Measurements from ENCODE around the gene CAMK1.
A peak's percentile ranks its signal among the peaks of the same experiment; 100 is the strongest.

DNA sequence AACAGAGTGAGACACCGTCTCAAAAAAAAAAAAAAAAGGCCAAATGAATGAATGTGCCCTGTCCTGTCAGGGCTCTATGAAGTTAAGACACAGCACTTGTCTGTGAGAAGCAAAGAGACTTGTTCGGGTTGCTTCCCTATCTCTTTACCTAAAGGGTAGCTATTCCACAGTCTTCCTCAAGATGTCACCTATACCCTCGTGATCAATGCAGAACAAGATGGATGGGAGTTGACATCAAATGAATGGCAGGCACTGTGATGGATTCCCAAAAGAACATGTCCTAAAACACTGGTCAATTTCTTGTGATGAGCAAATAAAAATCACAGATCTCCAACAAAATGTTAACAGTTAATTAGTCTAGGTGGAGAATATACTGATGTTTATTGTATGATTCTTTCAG lies 13.0 kb upstream of the CAMK1 start:
- TF ChIP-seq EZH2phosphoT487 (IDR thresholded peaks at IDR 0.05; ENCODE audit: borderline replicate concordance, low read length) (no peak), EZH2 (IDR thresholded peaks at IDR 0.05; ENCODE audit: low read length, unreplicated experiment) (no peak)
- TF ChIP-seq, protein P1, sequence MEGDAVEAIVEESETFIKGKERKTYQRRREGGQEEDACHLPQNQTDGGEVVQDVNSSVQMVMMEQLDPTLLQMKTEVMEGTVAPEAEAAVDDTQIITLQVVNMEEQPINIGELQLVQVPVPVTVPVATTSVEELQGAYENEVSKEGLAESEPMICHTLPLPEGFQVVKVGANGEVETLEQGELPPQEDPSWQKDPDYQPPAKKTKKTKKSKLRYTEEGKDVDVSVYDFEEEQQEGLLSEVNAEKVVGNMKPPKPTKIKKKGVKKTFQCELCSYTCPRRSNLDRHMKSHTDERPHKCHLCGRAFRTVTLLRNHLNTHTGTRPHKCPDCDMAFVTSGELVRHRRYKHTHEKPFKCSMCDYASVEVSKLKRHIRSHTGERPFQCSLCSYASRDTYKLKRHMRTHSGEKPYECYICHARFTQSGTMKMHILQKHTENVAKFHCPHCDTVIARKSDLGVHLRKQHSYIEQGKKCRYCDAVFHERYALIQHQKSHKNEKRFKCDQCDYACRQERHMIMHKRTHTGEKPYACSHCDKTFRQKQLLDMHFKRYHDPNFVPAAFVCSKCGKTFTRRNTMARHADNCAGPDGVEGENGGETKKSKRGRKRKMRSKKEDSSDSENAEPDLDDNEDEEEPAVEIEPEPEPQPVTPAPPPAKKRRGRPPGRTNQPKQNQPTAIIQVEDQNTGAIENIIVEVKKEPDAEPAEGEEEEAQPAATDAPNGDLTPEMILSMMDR (conservative IDR thresholded peaks at IDR 0.05; ENCODE audit: low read depth, low read length), result peak; percentile 53

Data from PC-3 (cell line).